ENCODE data around the gene RIC8B.

Gene RIC8B

GRCh38 chr12:106758349-106759110 is 16.0 kb upstream of the RIC8B start:
- no peak for DNase-seq (ENCODE audit: low read depth in 2 of 2)

- DNase-seq (ENCODE audit: low read depth in 2 of 2): no peak
Measured at GRCh38 chr12:106759526-106760183, 14.8 kb upstream of the RIC8B start.

GRCh38 chr12:106760184-106760531 is 14.3 kb upstream of the RIC8B start:
- DNase-seq (ENCODE audit: low read depth in 2 of 2): no peak

GRCh38 chr12:106764220-106764619 is 10.3 kb upstream of the RIC8B start:
- DNase-seq (ENCODE audit: low read depth in 2 of 2): no peak

GRCh38 chr12:106764738-106765137 is 9.7 kb upstream of the RIC8B start:
- DNase-seq (ENCODE audit: low read depth in 2 of 2): no peak

- DNase-seq (ENCODE audit: low read depth in 2 of 2): no peak
Measured at GRCh38 chr12:106766393-106766826, 8.1 kb upstream of the RIC8B start.

- DNase-seq (ENCODE audit: low read depth in 2 of 2): no peak
Measured at GRCh38 chr12:106767206-106767605, 7.3 kb upstream of the RIC8B start.

GRCh38 chr12:106767954-106768822 is 6.3 kb upstream of the RIC8B start:
- DNase-seq (ENCODE audit: low read depth in 2 of 2): no peak

GRCh38 chr12:106769078-106769477 is 5.4 kb upstream of the RIC8B start:
- DNase-seq (ENCODE audit: low read depth in 2 of 2): no peak

GRCh38 chr12:106769546-106769945 is 4.9 kb upstream of the RIC8B start:
- DNase-seq (ENCODE audit: low read depth in 2 of 2): no peak

- DNase-seq (ENCODE audit: low read depth in 2 of 2): no peak
Measured at GRCh38 chr12:106771425-106771824, 3.1 kb upstream of the RIC8B start.

- DNase-seq (ENCODE audit: low read depth in 2 of 2): no peak
Measured at GRCh38 chr12:106773286-106774004, 1.0 kb upstream of the RIC8B start.

GRCh38 chr12:106774808-106775524 is 484 bp downstream of the RIC8B start:
- no peak for DNase-seq (ENCODE audit: low read depth in 2 of 2)

- DNase-seq (ENCODE audit: low read depth in 2 of 2): no peak
Measured at GRCh38 chr12:106776897-106777296, 2.4 kb downstream of the RIC8B start.

- no peak for DNase-seq (ENCODE audit: low read depth in 2 of 2)
Measured at GRCh38 chr12:106780010-106780631, 5.6 kb downstream of the RIC8B start.

GRCh38 chr12:106782619-106783018 is 8.1 kb downstream of the RIC8B start:
- DNase-seq (ENCODE audit: low read depth in 2 of 2): no peak

- no peak for DNase-seq (ENCODE audit: low read depth in 2 of 2)
Measured at GRCh38 chr12:106783515-106783914, 9.0 kb downstream of the RIC8B start.

- DNase-seq (ENCODE audit: low read depth in 2 of 2): no peak
Measured at GRCh38 chr12:106790020-106790419, 15.5 kb downstream of the RIC8B start.

- DNase-seq (ENCODE audit: low read depth in 2 of 2): no peak
Measured at GRCh38 chr12:106791531-106791930, 17.0 kb downstream of the RIC8B start.

GRCh38 chr12:106794369-106794768 is 19.9 kb downstream of the RIC8B start:
- DNase-seq (ENCODE audit: low read depth in 2 of 2): no peak
